Kidney (tissue), 14 donors: ENCODE results near the gene NDUFS1. TPM values are rescaled to one million over a fixed set of nuclear protein-coding genes. Genes with fewer than 3 reads are reported as not detected.
"Not testable (repeated sequence)": the region's sequence is repeated elsewhere in the genome, so short reads cannot be mapped to it uniquely, and the experiment has no call there.

Experiments
- DNase-seq, 5 donors: peaks; one replicate each; pipeline ENCODE4 v3.0.0-alpha.2; 2013 to 2020
- FAIRE-seq: peaks from 2 replicates; lab custom pipeline; 2012; peaks lifted over from hg19 to GRCh38; lab: Jason Lieb, UNC
- H3K27ac ChIP-seq, 2 donors: one replicate each; pipeline ENCODE4 v1.7.0; 2013; ENCODE audit warnings: low read depth in 2 of 2, low read length in 2 of 2, inconsistent platforms in 1 of 2
- H3K27me3 ChIP-seq: one replicate; pipeline ENCODE4 v1.7.1; 2013; ENCODE audit warnings: low read length, inconsistent platforms; ENCODE audit not compliant: control insufficient read depth, insufficient read depth
- H3K36me3 ChIP-seq, 3 donors: one replicate each; pipeline versions ENCODE4 v1.7.0 to v1.7.1; 2013; ENCODE audit warnings: low read length in 3 of 3, control low read depth in 1 of 3, inconsistent platforms in 1 of 3; ENCODE audit not compliant: insufficient read depth in 3 of 3, control insufficient read depth in 2 of 3
- H3K4me1 ChIP-seq, 3 donors: one replicate each; pipeline versions ENCODE4 v1.7.0 to v1.7.1; 2013; ENCODE audit warnings: low read length in 3 of 3, inconsistent platforms in 1 of 3, low read depth in 1 of 3; ENCODE audit not compliant: control insufficient read depth in 2 of 3, insufficient read depth in 2 of 3
- H3K4me3 ChIP-seq, 3 donors: one replicate each; pipeline versions ENCODE4 v1.7.0 to v1.8.1; 2013; ENCODE audit warnings: low read length in 3 of 3, control low read depth in 1 of 3, inconsistent platforms in 1 of 3
- H3K9ac ChIP-seq, 3 donors: one replicate each; pipeline versions ENCODE4 v1.7.0 to v1.7.1; 2013; ENCODE audit warnings: low read length in 3 of 3, control low read depth in 1 of 3, inconsistent platforms in 1 of 3
- H3K9me3 ChIP-seq, 3 donors: one replicate each; pipeline versions ENCODE4 v1.7.0 to v1.7.1; 2013; ENCODE audit warnings: low read length in 3 of 3, control low read depth in 1 of 3, inconsistent platforms in 1 of 3; ENCODE audit not compliant: control insufficient read depth in 2 of 3, insufficient read depth in 1 of 3
- intact Hi-C: fragments of 100-400 bp; cut with DNase I; formaldehyde crosslinking; loops from one replicate; pipeline ENCODE4 v1.11.1; 2022
- polyA plus RNA-seq: library from polyadenylated mRNA; stranded (reverse); fragments of 350-450 nt; fragmentation: Illumina TruSeq; extraction: RNeasy Lipid Tissue Mini Kit (QIAGEN cat#74804); gene quantifications from one replicate; pipeline ENCODE4 v1.2.3, GENCODE V29; 2014; ENCODE audit warnings: low read depth, low replicate concordance; ENCODE audit not compliant: insufficient read depth
- total RNA-seq: library from RNA; stranded (reverse); fragmentation: NEBNext Ultra II Directional; extraction: Animal tissue kit (Norgen Biotek cat#: 25700); gene quantifications from one replicate; pipeline ENCODE4 v1.2.1, GENCODE V29; 2021
- TF ChIP-seq, protein P1 (sequence below): IDR thresholded peaks from 3 replicates; pipeline ENCODE4 v1.5.1; 2012; ENCODE audit warnings: mild to moderate bottlenecking, moderate library complexity, borderline replicate concordance; ENCODE audit not compliant: insufficient read depth; ENCODE audit errors: extremely low read depth
- donor health status: control.
- donor health status: control.
- donor health status: control.
- donor health status: control.
- donor health status: control.
- donor health status: DM: yes; HTN: yes; CAD: no.
- donor health status: Normal renal cell carcinoma (clear cell type).

The NDUFS1 gene
- total and polyA plus RNA-seq, 2 donors from 2014 or later, result 67.6 to 97.2 TPM

DNA sequence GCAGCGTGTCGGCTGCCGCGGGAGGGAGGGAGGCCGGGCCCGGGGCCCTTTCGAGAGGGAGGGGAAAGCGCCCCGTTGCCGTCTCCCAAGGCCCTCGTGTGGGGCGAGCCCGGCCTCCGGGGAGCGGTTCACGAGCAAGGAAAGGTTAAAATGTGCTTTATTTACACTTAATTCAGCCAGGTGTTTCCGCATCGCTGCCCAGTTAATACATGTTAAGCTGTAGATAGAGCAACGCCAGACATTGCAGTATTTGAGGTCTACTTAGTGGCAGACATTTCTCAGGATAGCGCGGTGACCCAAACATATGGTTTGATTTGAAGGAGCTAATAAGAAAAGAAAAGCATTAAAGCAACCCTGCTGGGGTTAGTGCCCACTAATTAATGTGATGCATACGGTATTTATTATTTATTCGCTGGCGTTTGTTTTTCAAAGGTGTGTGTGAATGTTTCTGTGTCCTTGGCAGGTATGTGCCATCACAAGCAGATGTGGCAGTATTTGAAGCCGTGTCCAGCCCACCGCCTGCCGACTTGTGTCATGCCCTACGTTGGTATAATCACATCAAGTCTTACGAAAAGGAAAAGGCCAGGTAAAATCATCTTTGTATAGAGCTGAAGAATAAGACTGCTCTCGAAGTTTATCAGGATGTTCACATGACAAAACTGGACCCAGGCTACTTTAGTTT, 1.0 kb upstream of the NDUFS1 start:
- intact Hi-C loops, result no loop called here
- peak overlapping the region; percentile 68 to 89 (median 70) for H3K9ac ChIP-seq
- FAIRE-seq (no peak), DNase-seq (peak in 2 of 5 donors; percentile 7 to 42)
- TF ChIP-seq, protein P1, sequence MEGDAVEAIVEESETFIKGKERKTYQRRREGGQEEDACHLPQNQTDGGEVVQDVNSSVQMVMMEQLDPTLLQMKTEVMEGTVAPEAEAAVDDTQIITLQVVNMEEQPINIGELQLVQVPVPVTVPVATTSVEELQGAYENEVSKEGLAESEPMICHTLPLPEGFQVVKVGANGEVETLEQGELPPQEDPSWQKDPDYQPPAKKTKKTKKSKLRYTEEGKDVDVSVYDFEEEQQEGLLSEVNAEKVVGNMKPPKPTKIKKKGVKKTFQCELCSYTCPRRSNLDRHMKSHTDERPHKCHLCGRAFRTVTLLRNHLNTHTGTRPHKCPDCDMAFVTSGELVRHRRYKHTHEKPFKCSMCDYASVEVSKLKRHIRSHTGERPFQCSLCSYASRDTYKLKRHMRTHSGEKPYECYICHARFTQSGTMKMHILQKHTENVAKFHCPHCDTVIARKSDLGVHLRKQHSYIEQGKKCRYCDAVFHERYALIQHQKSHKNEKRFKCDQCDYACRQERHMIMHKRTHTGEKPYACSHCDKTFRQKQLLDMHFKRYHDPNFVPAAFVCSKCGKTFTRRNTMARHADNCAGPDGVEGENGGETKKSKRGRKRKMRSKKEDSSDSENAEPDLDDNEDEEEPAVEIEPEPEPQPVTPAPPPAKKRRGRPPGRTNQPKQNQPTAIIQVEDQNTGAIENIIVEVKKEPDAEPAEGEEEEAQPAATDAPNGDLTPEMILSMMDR, result no peak
- no peaks in the 10 kb centered on the region for H3K9me3 ChIP-seq
- peak overlapping the region; percentile 96 to 99 (median 96) for H3K4me3 ChIP-seq
- peaks cover 4 to 27% (median 9%) of the 10 kb centered on the region in 3 donors for H3K36me3 ChIP-seq
- peak overlapping the region; percentile 79 to 89 for H3K27ac ChIP-seq
- H3K27me3 ChIP-seq, result no peaks in the 10 kb centered on the region
- peaks cover 0 to 13% (median 6%) of the 10 kb centered on the region in 3 donors for H3K4me1 ChIP-seq

DNA sequence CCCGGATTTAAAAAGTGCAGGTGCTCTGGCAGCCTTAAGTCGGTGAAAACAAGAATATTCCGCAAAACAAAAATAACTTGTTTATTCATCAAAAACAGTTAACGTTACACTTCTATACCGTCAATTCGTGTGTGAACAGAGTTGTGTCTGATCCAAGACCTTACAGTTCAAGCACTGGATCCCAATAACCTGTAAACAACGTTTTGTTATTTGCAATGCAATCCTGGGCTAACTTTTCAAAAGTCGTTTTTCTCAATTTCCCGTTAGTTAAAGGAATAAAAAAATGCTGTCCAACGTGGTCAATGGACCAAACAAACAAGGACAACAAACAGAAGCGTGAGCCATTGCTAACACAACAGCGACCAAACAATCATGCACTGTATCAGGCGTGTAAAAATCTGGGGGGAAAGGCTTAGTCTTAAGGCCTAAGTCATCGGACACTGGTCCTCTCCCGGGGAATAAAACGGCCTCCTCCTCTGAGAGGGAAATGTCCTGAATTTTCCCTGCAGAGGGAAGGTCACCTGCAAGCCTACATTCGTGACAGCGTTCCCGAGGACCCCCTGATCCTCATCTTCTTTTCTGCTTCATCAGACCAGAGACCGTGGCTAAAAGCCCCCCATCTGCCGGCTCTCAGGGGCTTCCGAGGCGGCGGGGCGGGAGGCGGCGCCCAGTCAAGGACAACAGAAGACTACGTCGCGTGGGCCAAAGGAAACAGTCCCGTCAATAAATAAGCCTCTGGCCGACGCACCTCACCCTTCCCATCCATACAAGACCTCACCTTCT, 490 bp downstream of the NDUFS1 start:
- FAIRE-seq (no peak), DNase-seq (peak in 1 of 5 donors; percentile 74)
- TF ChIP-seq, protein P1, result no peak
- Histone ChIP-seq H3K27me3 (no peaks in the 10 kb centered on the region), H3K4me1 (peaks cover 0 to 13% (median 6%) of the 10 kb centered on the region in 3 donors), H3K36me3 (peaks cover 4 to 27% (median 9%) of the 10 kb centered on the region in 3 donors), H3K9ac (peak overlapping the region; percentile 85 to 99 (median 93)), H3K27ac (peak overlapping the region; percentile 82 to 88), H3K4me3 (peak overlapping the region; percentile 96 to 99 (median 96)), H3K9me3 (no peaks in the 10 kb centered on the region)
- intact Hi-C loops, result no loop called here

- H3K36me3 ChIP-seq, result peaks cover 1 to 20% (median 2%) of the 10 kb centered on the region in 3 donors
- not testable (repeated sequence) for FAIRE-seq
Observed at GRCh38 chr2:206157014-206157413, 2.2 kb downstream of the NDUFS1 start.

GRCh38 chr2:206154197-206154596, 5.0 kb downstream of the NDUFS1 start:
- intact Hi-C loops, result no loop called here
- Histone ChIP-seq H3K36me3 (peaks cover 2 to 16% (median 6%) of the 10 kb centered on the region in 3 donors), H3K27ac (no peak overlapping the region), H3K27me3 (no peaks in the 10 kb centered on the region), H3K4me1 (peaks cover 0 to 9% (median 0%) of the 10 kb centered on the region in 3 donors), H3K9me3 (no peaks in the 10 kb centered on the region), H3K4me3 (no peak overlapping the region), H3K9ac (no peak overlapping the region)
- FAIRE-seq (no peak), DNase-seq (peak in 2 of 5 donors; percentile 9 to 14)
- TF ChIP-seq, protein P1, result no peak

More at GRCh38 chr2:206157014-206157413, 2.2 kb downstream of the NDUFS1 start:
- H3K27me3 ChIP-seq, intact Hi-C loops, H3K9me3 ChIP-seq, H3K27ac ChIP-seq, H3K9ac ChIP-seq, DNase-seq: not testable (repeated sequence)
- Histone ChIP-seq H3K4me3 (peak overlapping the region in 1 of 3 donors; percentile 19), H3K4me1 (peaks cover 0 to 13% (median 6%) of the 10 kb centered on the region in 3 donors)
